Mucosa of descending colon (tissue), 3 donors: Measurements from ENCODE around the gene SYNGR3. TPM values are rescaled to one million over a fixed set of nuclear protein-coding genes. Genes with fewer than 3 reads are reported as not detected.
A peak's percentile ranks its signal among the peaks of the same experiment; 100 is the strongest.

Source experiments
- ATAC-seq: fragments of 200-7000 bp; cut with Tn5 transposase; one replicate; pipeline ENCODE4 v1.9.1; 2020; ENCODE audit warnings: mild to moderate bottlenecking, moderate library complexity
- DNase-seq, 3 donors: peaks; one replicate each; pipeline ENCODE4 v3.0.0-alpha.2; 2020
- H3K36me3 ChIP-seq: fragments of 200-600 bp; one replicate; pipeline ENCODE4 v1.8.0; 2021; ENCODE audit warnings: low read depth, mild to moderate bottlenecking
- H3K4me1 ChIP-seq: fragments of 200-600 bp; one replicate; pipeline ENCODE4 v1.8.0; 2021; ENCODE audit warnings: low read depth, mild to moderate bottlenecking
- H3K4me3 ChIP-seq: fragments of 200-600 bp; one replicate; pipeline ENCODE4 v1.8.0; 2021; ENCODE audit warnings: mild to moderate bottlenecking
- H3K9me3 ChIP-seq: fragments of 200-600 bp; one replicate; pipeline ENCODE4 v1.8.0; 2021; ENCODE audit warnings: mild to moderate bottlenecking
- CTCF ChIP-seq: fragments of 200-600 bp; IDR thresholded peaks from one replicate; pipeline ENCODE4 v1.8.0; 2022; ENCODE audit warnings: antibody characterized with exemption, mild to moderate bottlenecking
- intact Hi-C, 2 donors: fragments of 100-400 bp; cut with DNase I in 1 of 2; cut with micrococcal nuclease in 1 of 2; formaldehyde crosslinking; loops; one replicate each; pipeline versions ENCODE4 v1.11.0 to v1.11.1; 2022; cut with DNase I, micrococcal nuclease
- total RNA-seq, 3 donors: library from RNA; stranded (reverse); fragmentation: NEBNext Ultra II Directional in 2 of 3; extraction: Animal tissue kit (Norgen Biotek cat#: 25700) in 2 of 3; gene quantifications; one replicate each; pipeline versions ENCODE4 v1.2.1 to v1.2.4, GENCODE V29; 2021 to 2023
- donor health status: DM: no; HTN: no; CAD: no; lungs with moderate emphysema.
- donor health status: DM: no; HTN: no; CAD: no.
- donor health status: DM: no; HTN: yes; CAD: no.

SYNGR3 gene
- total RNA-seq, 3 donors from 2014 or later, result 1.3 to 7.9 (median 1.5) TPM

GRCh38 chr16:2026461-2027023 lies 36.8 kb downstream of the SYNGR3 start, which contains the start of gene NHERF2:
Gene NHERF2 (plus strand): TSS chr16:2026902. CDS start chr16:2027006, 104 bp downstream.
- H3K36me3 ChIP-seq, result no peaks in the 10 kb centered on the region
- ATAC-seq (peak; percentile 34), DNase-seq (peak in 2 of 3 donors; percentile 64 to 68)
- H3K4me3 ChIP-seq, result peak within 1 kb of the TSS; percentile 36
- H3K9me3 ChIP-seq, result no peaks in the 10 kb centered on the region
- TF ChIP-seq CTCF, result no peak
- peaks cover 23% of the 10 kb centered on the region for H3K4me1 ChIP-seq
- intact Hi-C loops, result loop anchor here (10.0 kb wide), 2 partner anchors 118 to 128 kb away; partner anchors contain the start of genes RAB26 (in 1 of the 2) and TRAF7 (in 1 of the 2)

GRCh38 chr16:2027024-2028010 lies 37.5 kb downstream of the SYNGR3 start:
- TF ChIP-seq CTCF, result no peak
- intact Hi-C loops, result loop anchor here (10.0 kb wide), 2 partner anchors 117 to 127 kb away; partner anchors contain the start of genes RAB26 (in 1 of the 2) and TRAF7 (in 1 of the 2)
- ATAC-seq (peak; percentile 5), DNase-seq (peak in 2 of 3 donors; percentile 42 to 61)
- peak overlapping the region; percentile 36 for H3K4me3 ChIP-seq
- no peaks in the 10 kb centered on the region for H3K9me3 ChIP-seq
- H3K36me3 ChIP-seq, result no peaks in the 10 kb centered on the region
- peaks cover 23% of the 10 kb centered on the region for H3K4me1 ChIP-seq

- ATAC-seq (no peak), DNase-seq (no peak)
- no peak for TF ChIP-seq CTCF
- no peaks in the 10 kb centered on the region for H3K9me3 ChIP-seq
- intact Hi-C loops, result loop anchor here (10.0 kb wide), 2 partner anchors 117 to 127 kb away; partner anchors contain the start of genes RAB26 (in 1 of the 2) and TRAF7 (in 1 of the 2)
- H3K36me3 ChIP-seq, result no peaks in the 10 kb centered on the region
- no peak overlapping the region for H3K4me3 ChIP-seq
- H3K4me1 ChIP-seq, result peaks cover 15% of the 10 kb centered on the region
These were observed 38.4 kb downstream of the SYNGR3 start for GRCh38 chr16:2028146-2028545.

GRCh38 chr16:2028620-2029220 lies 39.0 kb downstream of the SYNGR3 start:
- no peak for ATAC-seq
- H3K4me3 ChIP-seq, result no peak overlapping the region

More at GRCh38 chr16:2028620-2029220, 39.0 kb downstream of the SYNGR3 start:
- H3K9me3 ChIP-seq, result no peaks in the 10 kb centered on the region
- no peak for DNase-seq
- no peak for TF ChIP-seq CTCF
- H3K4me1 ChIP-seq, result peaks cover 11% of the 10 kb centered on the region
- H3K36me3 ChIP-seq, result no peaks in the 10 kb centered on the region
- intact Hi-C loops, result loop anchor here (10.0 kb wide), 2 partner anchors 116 to 126 kb away; partner anchors contain the start of genes RAB26 (in 1 of the 2) and TRAF7 (in 1 of the 2)
